ENCODE results near the gene PTER. TPM values are rescaled to one million over a fixed set of nuclear protein-coding genes. Genes with fewer than 3 reads are reported as not detected.

PTER gene
- total RNA-seq, 3 donors from 2014 or later (not counting 1 experiment from before 2014, with no cell fraction given) = 12.8 to 21.9 (median 21.5) TPM

GRCh38 chr10:16470747-16471146 lies 33.9 kb downstream of the PTER start:
- H3K9me3 Mint-ChIP-seq = no peaks in the 10 kb centered on the region
- ATAC-seq (peak; percentile 93 to 100 (median 99)), DNase-seq (peak; percentile 29 to 40)
- Histone ChIP-seq H3K4me1 (ENCODE audit: control insufficient read depth, insufficient read depth, low read length) (peaks cover 8% of the 10 kb centered on the region), H3K9me3 (ENCODE audit: control insufficient read depth, insufficient read depth, low read length) (no peaks in the 10 kb centered on the region), H3K27ac (ENCODE audit: low read length) (peak overlapping the region; percentile 69), H3K36me3 (ENCODE audit: control insufficient read depth, insufficient read depth, low read length) (no peaks in the 10 kb centered on the region), H3K27me3 (ENCODE audit: control insufficient read depth, insufficient read depth, low read length) (no peaks in the 10 kb centered on the region), H3K4me3 (ENCODE audit: low read length) (no peak overlapping the region)
- peak overlapping the region; percentile 69 to 89 for H3K27ac Mint-ChIP-seq
- H3K4me3 Mint-ChIP-seq = peak overlapping the region; percentile 74
- H3K36me3 Mint-ChIP-seq = no peaks in the 10 kb centered on the region
- 23% methylated on average over 5 of the region's 5 CpGs for WGBS (ENCODE audit: insufficient coverage)
- peaks cover 23 to 25% of the 10 kb centered on the region in 2 donors for H3K4me1 Mint-ChIP-seq
- no peaks in the 10 kb centered on the region for H3K27me3 Mint-ChIP-seq (ENCODE audit: low read depth in 2 of 2)
- intact Hi-C loops (cut with micrococcal nuclease) = loop anchor here (2.0 kb wide), 1 partner anchor 34 kb away; the partner anchor contains the start of gene PTER
- no peak for TF ChIP-seq CTCF (IDR thresholded peaks at IDR 0.05)

GRCh38 chr10:16472828-16473227 lies 36.0 kb downstream of the PTER start:
- ATAC-seq = no peak
- H3K27ac ChIP-seq (ENCODE audit: low read length) = no peak overlapping the region
- intact Hi-C loops (cut with micrococcal nuclease) = no loop called here
- DNase-seq = no peak
- H3K9me3 ChIP-seq (ENCODE audit: control insufficient read depth, insufficient read depth, low read length) = no peaks in the 10 kb centered on the region
- no CpG with 5 or more reads among the region's 3 CpGs for WGBS (ENCODE audit: insufficient coverage)
- Mint-ChIP-seq H3K9me3 (no peaks in the 10 kb centered on the region), H3K27me3 (ENCODE audit: low read depth in 2 of 2) (no peaks in the 10 kb centered on the region), H3K36me3 (no peaks in the 10 kb centered on the region), H3K27ac (peak overlapping the region in 1 of 2 donors; percentile 16), H3K4me1 (peaks cover 23 to 25% of the 10 kb centered on the region in 2 donors), H3K4me3 (no peak overlapping the region)
- H3K4me3 ChIP-seq (ENCODE audit: low read length) = no peak overlapping the region
- H3K4me1 ChIP-seq (ENCODE audit: control insufficient read depth, insufficient read depth, low read length) = peaks cover 8% of the 10 kb centered on the region
- TF ChIP-seq CTCF (IDR thresholded peaks at IDR 0.05) = no peak
- H3K36me3 ChIP-seq (ENCODE audit: control insufficient read depth, insufficient read depth, low read length) = no peaks in the 10 kb centered on the region
- no peaks in the 10 kb centered on the region for H3K27me3 ChIP-seq (ENCODE audit: control insufficient read depth, insufficient read depth, low read length)

DNA sequence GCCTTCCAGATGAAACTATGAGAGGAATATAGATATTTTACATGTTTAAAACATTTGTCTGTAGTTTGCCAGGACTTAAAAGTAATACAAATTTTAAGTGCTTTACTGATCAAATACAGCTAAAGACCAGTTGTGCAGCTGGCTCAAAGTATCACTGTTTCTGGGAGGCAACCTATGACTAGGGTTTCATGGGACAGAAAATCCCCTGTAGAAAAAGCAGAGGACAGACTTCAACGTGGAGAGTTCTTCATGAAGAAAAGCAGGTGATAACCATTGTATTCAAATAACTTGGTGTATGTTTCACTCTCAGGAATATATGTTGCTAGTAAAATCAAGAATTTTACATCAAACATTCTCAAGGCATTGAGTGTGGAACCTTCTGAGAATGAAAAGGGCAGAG lies 40.9 kb downstream of the PTER start:
- DNase-seq (no peak), ATAC-seq (no peak)
- WGBS (ENCODE audit: insufficient coverage) = no CpG with 5 or more reads among the region's 1 CpG
- Histone ChIP-seq H3K4me1 (ENCODE audit: control insufficient read depth, insufficient read depth, low read length) (no peaks in the 10 kb centered on the region), H3K36me3 (ENCODE audit: control insufficient read depth, insufficient read depth, low read length) (no peaks in the 10 kb centered on the region), H3K4me3 (ENCODE audit: low read length) (no peak overlapping the region), H3K27ac (ENCODE audit: low read length) (no peak overlapping the region), H3K9me3 (ENCODE audit: control insufficient read depth, insufficient read depth, low read length) (no peaks in the 10 kb centered on the region), H3K27me3 (ENCODE audit: control insufficient read depth, insufficient read depth, low read length) (no peaks in the 10 kb centered on the region)
- peaks cover 13 to 19% of the 10 kb centered on the region in 2 donors for H3K4me1 Mint-ChIP-seq
- no peak overlapping the region for H3K4me3 Mint-ChIP-seq
- H3K27ac Mint-ChIP-seq = no peak overlapping the region
- H3K36me3 Mint-ChIP-seq = no peaks in the 10 kb centered on the region
- H3K27me3 Mint-ChIP-seq (ENCODE audit: low read depth in 2 of 2) = no peaks in the 10 kb centered on the region
- intact Hi-C loops (cut with micrococcal nuclease) = no loop called here
- H3K9me3 Mint-ChIP-seq = no peaks in the 10 kb centered on the region
- no peak for TF ChIP-seq CTCF (IDR thresholded peaks at IDR 0.05)

DNA sequence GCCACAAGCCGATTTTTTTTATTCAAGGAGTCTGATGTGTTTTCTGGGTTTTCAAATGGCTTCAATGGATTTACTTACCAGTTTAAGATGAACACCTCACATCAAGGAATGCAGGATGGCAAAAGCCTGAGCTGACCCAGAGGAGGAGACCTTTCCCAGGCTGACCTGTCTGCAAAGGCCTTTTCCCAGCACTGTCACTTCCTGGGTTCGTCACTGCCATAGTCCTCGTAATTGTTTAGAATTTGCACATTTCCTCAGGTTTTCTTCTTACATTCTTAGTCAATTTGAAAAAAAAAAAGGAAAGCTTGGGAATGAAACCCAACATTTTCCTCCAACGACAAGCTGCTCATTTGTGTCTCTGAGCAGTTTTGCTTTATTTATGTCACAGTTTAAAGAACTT lies 42.0 kb downstream of the PTER start:
- 95% methylated on average over 4 of the region's 4 CpGs for WGBS (ENCODE audit: insufficient coverage)
- Histone ChIP-seq H3K9me3 (ENCODE audit: control insufficient read depth, insufficient read depth, low read length) (no peaks in the 10 kb centered on the region), H3K4me1 (ENCODE audit: control insufficient read depth, insufficient read depth, low read length) (no peaks in the 10 kb centered on the region), H3K4me3 (ENCODE audit: low read length) (no peak overlapping the region), H3K27me3 (ENCODE audit: control insufficient read depth, insufficient read depth, low read length) (no peaks in the 10 kb centered on the region), H3K27ac (ENCODE audit: low read length) (no peak overlapping the region), H3K36me3 (ENCODE audit: control insufficient read depth, insufficient read depth, low read length) (no peaks in the 10 kb centered on the region)
- intact Hi-C loops (cut with micrococcal nuclease) = no loop called here
- H3K27me3 Mint-ChIP-seq (ENCODE audit: low read depth in 2 of 2) = no peaks in the 10 kb centered on the region
- H3K4me1 Mint-ChIP-seq = peaks cover 13 to 20% of the 10 kb centered on the region in 2 donors
- DNase-seq (no peak), ATAC-seq (no peak)
- H3K36me3 Mint-ChIP-seq = no peaks in the 10 kb centered on the region
- no peak overlapping the region for H3K27ac Mint-ChIP-seq
- no peak for TF ChIP-seq CTCF (IDR thresholded peaks at IDR 0.05)
- H3K9me3 Mint-ChIP-seq = no peaks in the 10 kb centered on the region
- H3K4me3 Mint-ChIP-seq = no peak overlapping the region
